Right renal cortex interstitium (tissue), 3 donors: ENCODE results near the gene NEURL4. TPM values are rescaled to one million over a fixed set of nuclear protein-coding genes. Genes with fewer than 3 reads are reported as not detected.

Experiments used
- DNase-seq, 3 donors: peaks; one replicate each; pipeline ENCODE4 v3.0.0-alpha.2; 2013; ENCODE audit warnings: low read depth in 3 of 3, low spot score in 2 of 3
- polyA plus RNA-seq, 3 donors: library from polyadenylated mRNA; unstranded; fragments of 120-200 nt; gene quantifications; one replicate each; pipeline ENCODE4 v1.2.1, GENCODE V29; 2013; ENCODE audit not compliant: insufficient read length in 3 of 3

NEURL4 gene
- polyA plus RNA-seq, 3 donors: 23.4 to 27.7 (median 24.7) TPM

DNA sequence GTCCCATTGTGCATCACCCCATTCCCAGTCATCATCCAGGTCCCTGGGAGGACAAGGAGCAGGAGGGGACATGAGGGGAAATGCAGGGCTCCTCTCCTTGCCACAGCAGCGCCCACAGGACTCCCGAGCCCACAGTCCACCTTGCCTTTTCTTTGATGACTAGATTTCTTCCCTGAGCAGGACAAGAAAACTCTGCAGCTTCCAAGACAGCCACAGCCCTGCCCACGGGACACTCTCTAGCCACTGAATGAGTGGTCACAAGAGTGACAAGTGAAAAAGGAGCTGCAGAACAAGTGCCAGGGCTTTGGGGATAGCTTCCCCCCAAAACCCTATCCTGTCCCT lies 4.7 kb downstream of the NEURL4 start:
- no peak for DNase-seq

DNA sequence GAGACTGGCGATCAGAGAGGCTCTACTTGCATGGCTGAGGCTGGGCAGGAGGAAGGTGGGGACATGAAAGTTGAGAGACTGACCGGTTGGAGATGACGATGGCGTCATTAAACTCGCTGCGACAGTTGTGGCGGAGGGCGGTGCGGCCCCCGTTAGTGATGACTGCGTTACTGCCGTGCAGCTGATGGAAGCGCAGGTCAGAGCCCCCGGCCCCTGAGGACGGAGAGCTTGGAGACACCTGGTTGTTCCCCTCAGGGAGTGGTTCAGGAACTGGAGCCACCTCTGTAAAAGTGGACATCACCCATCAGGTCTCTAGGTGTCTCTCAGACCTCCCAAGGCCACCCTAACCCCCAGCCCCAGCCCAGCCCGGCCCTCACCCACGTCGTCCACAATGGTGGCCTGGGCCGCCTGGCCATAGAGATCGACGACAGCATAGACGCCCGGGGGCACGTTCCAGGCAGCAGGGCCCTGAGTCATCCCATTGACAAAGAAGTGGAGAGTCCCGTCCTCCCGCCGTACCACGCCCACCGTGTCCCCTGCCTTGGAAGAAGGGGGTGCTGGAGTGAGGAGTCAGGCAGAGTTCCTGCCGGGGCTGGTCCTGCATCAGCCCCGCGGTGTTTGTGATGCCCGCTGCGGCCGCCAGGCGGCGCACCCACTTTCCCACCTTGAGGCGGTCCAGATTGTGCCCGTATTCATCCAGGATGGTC lies 5.3 kb downstream of the NEURL4 start:
- no peak for DNase-seq

DNA sequence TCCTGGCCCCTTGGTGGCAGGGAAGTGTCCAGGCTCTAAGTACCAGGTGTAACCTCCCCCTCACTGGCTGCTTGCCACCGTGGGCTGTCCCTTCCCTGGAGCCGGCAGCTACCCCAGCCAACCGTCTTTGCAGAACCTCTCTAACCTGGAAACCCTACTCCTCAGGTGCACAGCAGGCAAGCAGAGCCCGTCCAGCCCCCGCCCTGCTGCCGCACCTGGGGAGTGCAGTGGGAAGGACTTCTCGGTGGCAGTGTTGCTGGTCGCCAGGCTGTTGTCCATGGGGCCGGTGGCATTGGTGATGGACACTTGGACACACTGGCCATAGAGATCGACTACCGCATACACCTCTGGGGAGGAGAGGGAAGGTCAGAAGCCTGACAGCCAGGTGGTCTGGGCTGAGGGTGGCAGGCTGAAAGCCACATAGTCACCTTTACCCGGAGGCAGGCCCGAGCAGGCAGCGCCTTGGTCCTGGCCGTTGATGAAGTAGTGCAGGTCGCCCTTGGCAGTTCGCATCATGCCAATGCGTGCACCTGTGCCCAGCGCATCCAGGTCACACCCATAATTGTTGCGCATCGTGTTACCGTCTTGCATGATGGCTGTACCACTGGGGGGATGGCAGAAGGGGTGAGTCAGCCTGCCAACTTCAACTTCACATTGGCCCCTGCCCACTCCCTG lies 6.5 kb downstream of the NEURL4 start:
- no peak for DNase-seq

DNA sequence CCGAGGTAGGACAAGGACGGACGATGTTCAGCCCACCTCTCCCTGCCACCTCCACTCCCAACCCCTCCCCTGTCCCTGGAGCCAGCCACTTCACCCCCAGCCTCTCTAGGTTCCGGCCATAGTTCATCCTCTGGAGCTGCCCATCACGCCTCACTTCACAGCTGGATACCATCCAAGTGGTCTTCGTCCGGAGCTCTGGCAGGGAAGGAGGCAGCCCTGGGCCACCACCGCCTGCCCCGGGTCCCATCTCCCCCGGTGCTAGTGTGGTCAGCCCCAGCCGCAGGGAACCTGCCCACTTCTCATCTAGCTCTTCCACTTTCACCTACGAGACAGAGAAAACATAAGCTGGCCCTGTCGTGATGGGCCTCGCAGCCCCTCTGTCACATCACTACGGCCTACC lies 7.7 kb downstream of the NEURL4 start:
- no peak for DNase-seq

DNA sequence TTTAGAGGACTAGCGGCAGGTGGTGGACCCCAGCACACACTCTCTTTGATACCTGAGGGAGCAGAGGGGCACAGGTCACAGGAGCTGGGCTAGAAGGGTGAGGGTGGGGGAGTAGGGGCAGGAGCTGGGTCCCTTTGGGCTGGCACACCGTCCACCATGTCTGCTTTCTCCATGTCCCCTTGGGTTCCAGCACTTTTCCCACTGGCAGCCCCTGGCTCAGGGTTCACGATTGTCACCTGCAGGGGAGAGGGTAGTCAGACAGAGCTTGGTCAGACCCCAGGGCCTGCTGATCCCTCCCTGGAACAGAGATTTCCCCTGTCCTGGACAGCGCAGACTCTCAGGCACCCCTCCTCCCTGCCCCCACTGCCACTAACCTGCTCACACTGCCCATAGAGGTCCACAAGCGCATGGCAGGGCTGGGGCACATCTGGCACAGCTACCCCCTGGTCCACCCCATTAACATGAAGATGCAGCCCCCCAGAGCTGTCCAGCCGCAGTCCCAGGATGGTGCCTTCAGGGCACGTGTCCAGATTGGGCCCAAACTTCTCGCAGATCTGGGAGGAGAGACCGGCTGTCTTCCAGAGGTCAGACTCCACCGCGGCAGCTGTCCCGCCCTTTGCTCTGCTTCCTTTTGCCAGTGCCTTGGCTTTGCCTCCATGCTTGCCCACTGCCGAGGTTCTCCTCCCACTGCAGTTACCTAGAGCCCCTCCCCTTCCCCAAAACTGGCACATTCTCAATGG lies 10.8 kb downstream of the NEURL4 start:
- no peak for DNase-seq

DNA sequence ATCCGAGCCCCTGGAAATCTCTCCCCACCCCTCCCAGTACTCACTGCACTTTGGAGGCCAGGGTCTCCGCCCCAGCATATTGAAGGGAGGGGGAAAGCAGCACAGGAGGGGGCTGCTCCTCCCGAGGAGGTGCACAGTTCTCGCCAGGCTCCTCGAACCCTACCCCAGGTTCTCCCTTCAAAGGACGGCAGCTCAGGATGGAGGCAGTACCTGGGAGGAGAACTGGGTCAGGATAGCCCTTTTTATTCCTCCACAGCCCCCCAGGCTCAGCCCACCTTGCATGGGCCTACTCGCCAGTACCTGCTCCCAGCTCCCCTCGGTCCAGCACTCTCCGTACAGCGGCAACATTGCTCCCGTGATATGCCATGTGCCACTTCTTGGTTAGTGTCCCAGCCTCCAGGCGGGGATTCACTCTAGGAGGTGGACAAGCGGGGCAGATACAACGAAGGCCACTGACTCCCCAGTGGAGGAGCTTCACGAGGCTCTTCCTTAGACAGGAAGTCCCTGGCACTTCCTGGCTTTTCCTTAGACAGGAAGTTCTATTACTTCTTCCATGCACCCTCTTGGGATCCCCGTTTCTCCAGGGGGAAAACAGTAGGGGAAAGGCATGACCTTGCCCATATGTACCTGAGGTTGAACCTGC lies 11.9 kb downstream of the NEURL4 start:
- no peak for DNase-seq

DNA sequence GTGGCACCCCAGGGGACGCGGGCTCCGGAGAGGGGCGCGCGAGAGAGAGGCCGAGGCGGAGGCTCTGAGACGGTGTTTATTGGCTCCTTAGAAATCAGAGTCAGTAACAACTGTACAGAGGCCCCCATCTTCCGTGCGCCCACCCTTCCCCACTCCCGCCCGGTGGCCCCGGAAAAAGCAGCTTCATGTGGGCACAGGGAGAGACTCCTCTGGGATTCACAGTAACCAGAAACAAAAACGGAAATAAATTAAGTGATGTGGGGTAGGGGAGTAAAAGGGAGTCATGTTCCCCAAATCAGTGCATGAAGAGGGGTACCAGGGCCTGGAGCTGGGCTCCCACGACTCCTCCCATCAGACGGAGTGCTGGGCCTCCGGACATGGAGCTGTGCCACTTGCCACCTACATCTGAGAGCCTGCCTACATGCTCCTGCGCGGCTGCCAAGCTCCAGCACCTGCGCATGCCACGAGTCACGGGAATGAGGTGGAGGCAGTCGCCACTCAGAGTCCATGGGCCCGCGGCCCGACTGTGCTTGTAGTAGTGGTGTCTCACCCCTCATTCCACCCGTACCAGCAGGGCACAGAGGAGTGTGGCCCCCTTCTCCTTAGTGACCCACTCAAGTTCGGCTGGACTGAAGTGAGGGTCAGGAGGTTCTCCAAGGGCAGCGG lies 13.4 kb downstream of the NEURL4 start:
- DNase-seq: no peak

DNA sequence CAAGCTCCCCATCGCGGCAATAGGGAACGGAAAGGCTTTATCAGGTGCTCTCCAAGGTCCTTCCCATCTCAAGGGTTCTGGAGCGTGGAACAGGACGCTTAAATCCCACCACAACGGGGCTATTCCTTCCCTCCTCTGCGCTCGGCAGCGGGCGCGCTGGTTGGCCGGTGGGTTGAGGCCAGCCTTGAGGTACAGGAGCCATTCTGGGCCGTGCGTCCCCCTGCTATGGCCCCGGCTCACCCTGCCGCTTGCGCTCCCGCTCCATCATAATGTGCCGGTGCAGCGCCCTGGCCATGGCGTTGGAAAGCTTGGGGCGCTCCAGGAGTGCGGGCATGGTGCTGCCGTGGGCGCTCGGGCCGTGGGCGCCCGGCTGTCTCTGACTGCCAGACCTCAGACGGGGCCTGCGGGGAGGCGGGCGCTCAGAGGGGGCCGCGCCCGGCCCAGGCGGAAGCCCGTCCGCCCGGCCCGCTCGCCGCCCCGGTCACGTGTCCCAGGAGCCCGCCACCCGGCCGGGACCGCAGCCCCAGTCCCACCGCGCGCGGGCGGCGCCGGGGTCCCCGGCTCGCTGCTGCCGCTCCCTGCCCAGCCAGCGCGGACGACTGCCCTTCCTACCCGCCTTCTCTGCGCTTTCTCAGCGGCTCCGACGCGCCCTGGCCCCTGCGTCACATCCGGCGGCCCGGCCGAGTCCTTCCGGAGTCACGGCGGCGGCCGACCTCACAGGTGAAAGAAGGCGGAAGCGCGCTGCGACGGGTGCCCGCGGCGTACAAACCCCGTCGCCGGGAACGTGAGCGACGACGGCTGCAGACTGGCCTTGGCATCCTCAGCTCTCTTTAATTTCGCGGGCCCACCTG lies 14.2 kb downstream of the NEURL4 start, which contains the start of gene GPS2:
TSS of gene GPS2 (minus strand) at position 642 of the 851 bp plus-strand sequence. CDS start at position 334, 308 bp downstream.
- no peak for DNase-seq

DNA sequence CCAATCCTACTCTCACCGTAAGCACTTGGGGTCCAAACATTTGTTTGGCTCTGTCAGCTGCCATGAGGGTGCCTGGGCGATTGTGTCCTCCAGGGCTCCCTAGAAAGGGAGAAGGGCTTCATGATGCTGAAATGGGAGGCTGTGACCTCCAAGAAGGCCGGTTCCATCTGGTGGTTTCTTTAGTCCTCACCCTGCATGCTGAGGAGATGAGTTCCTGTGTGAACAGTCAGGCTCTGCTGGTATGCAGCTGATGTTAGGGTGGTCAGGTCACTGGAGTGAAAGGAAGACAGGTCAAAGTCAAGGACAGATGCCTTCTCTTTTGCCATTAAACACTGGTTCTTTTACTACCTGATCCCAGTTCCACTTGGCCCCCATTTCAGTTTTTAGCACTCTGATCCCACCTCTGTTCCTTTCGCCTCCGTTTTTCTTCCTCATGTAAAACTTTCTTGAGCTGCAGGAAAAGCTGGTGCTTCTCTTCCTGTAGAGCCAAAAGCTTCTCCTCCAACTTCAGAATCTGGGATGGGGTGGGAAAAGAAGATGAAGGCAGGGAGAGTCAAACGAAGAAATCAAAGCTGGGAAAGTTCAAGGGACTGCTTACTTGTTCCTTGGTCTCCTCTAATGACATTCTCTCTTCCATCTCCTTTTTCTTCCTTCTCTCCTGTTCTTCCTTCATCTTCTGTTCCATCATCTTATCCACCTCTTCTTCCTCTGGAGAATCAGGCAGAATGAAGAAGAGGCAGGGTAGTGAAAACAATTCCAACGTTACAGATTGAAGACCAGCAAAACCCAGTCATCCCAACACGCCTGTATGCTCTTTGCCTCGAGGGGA lies 15.0 kb downstream of the NEURL4 start:
- no peak for DNase-seq

DNA sequence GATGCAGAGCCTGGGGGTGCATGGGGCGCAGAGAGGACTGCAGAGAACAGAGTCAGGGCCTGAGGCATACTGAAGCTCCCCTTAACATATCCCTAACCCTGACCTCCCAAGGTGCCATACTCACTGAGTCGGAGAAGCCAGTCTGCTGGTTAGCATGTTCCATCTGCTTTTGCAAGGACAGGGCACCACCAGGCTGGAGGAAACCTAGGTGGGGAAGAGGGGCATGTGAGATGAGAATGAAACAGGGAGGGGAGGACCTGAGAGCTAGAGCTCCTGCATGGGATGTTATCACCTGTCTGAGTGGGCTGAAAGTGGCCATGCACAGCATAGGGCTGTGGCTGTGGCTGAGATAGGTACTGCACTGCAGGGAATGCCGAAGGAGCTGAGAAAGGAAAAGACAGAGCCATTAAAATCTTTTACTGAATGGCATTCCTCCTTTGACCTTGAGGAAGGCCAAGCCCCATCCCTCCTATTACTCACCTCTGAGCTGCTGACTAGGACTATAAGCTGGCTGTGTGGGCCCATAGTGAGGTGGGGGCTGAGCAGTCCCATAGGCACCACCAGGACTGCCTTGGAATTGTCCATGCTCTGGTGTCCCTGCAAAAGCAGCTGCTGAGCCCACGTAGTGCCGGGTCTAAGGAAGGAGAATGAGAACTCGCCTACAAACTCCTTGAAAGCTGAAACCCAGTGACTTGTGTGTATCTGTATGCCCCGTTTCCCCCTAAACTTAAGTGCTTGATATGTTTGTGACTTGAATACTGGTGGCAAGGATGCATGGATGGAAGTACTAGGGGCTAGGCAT lies 15.8 kb downstream of the NEURL4 start:
- DNase-seq: no peak

DNA sequence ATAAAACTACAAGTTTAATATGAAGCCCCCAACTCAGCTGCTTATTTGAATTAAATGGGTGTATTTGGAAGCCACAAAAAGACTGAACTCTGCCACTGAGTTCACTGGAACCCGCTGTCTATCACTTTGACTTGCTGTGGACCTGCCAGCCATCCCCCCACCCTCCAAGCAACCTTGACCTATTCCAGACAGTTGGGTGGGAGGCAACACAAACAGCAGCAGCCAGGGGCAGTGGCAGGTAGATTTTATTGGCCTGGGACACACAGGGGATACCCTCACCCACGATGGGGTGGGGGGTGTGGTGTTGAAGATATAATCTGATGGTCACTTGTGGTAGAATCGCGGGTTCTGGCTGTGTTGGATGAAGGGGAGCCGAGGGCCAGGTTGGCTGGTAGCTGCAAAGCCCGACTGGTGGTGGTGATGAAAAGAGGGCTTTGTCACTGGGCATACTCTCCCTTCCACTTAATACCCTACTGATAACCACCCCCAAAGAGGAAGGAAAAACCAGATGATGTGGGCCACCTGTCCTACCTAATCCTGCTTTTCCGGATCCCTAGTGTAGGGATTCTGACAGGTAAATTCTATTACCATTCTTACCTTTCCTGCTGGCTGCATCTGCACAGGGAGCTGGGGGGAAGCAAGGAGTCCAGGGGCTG lies 16.6 kb downstream of the NEURL4 start:
- DNase-seq: no peak

DNA sequence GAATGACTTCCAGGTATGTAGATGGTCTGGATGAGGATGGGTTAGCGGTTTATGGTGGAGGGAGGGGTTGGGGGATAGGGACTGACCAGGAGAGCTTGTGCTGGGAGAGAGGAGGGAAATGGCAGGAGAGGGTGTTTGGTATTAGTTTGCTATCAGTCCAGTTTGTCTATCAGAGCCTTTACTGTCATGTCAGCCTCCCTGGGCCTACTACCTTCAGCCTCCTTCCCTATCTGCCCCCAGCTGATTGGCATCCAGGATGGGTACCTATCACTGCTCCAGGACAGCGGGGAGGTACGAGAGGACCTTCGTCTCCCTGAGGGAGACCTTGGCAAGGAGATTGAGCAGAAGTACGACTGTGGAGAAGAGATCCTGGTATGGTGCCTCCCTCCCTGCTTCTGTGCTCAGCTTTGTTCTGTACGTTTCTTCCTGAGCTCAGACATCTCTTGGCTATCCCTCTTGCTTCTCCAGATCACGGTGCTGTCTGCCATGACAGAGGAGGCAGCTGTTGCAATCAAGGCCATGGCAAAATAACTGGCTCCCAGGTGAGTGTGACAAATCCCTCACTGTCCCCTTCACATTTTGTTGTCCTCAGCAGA lies 17.9 kb downstream of the NEURL4 start:
- no peak for DNase-seq

DNA sequence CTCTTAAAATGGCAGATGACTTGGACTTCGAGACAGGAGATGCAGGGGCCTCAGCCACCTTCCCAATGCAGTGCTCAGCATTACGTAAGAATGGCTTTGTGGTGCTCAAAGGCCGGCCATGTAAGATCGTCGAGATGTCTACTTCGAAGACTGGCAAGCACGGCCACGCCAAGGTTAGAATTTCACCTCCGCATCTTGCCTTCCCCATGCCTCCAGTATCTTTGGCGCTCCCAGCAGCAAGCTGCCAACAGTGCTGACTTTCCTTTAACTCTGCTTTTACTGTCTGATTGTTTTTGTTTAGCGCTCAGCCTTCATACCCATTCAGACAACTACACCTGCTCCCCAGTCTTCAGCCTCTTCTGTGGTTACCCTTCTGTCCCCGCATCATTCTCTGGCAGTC lies 19.5 kb downstream of the NEURL4 start:
- DNase-seq: no peak

DNA sequence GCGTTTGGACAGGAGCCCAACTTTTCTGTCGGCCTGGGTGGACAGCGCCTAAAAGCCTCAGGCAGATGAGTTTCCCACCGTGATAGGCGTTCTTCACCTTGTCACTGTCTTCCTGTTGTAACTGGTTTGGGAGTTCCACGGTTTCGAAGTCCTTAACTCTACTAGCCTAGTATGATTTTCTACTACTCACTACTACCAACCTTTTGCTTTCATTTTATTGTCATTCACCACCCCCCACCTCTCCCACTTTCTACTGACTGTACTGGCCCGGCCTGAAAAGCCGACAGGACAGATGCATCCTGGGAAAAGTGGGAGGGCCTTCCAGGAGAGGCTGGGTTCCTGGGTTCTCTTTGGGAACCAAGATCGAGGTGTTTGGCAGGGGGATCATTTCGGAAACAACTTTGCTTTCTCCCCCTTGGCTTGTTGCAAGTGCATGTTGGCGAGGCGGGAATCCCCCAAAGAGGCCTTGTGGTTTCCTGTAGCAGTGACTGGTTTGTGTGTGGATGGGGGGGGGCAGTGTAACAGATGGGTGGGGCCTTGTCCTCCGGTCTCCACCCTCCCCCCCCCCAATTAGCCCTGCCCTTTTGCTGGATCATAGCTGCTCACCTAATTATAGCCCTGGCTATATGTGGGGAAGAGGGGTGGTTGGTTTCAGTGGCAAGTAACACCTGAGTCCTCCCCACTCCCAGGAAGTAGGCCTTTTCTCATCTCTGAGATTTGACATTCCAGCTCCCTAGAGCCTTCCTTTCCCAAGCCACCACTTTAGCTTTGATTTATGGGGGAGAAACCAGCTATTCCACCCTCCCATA lies 20.3 kb downstream of the NEURL4 start:
- DNase-seq: no peak

DNA sequence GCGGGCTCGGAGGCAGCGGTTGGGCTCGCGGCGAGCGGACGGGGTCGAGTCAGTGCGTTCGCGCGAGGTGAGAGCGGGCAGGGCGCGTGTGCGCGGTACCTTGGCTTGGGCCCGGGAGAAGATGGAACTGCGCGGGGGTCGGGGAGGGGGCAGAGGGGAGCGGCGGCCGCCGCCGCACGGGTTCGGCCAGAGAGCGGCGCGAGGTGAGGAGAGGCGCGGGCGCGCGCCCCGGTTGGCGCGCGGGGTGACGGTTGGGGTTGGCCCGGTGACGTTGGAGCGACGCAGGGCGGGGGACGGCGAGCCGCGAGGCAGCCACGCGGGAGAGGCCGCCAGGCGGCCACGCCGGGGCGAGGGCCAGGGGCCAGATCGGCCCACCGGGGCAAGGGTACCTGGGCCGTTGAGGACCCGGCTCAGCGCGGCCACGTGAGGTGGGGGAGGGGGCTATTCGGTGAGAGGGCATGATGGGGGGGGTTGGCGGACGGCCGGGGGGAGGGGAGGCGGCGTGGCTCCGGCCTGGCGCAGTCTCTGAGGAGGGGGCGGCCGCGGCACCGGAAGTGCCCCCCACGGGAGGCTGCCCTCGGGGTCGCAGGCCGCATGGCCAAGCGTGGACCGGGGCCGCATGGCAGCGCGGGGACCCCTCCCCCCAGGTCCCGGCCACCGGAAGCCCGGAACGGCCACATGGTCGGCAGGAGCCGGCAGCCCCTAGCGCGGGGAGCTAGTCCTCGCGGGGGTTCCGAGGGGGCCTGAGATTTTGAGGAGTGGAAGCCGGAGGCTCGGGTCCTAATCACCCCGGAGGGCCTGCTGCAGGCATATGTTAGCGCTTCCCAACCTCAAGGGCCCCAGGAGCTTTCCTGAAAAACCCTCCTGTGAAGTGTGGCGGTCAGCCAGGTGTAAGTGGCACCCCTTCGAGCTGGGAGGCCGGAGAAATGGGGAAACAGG lies 21.2 kb downstream of the NEURL4 start:
- DNase-seq: no peak
